HepG2 (cell line): ENCODE results near the gene PDHX. TPM values are rescaled to one million over a fixed set of nuclear protein-coding genes. Genes with fewer than 3 reads are reported as not detected.

Source experiments
- ARID5B ChIP-seq: IDR thresholded peaks from 2 replicates; pipeline ENCODE4 v1.4.0; 2020; ENCODE audit warnings: mild to moderate bottlenecking, missing genetic modification reagents
- CCDC6 ChIP-seq: sonication (generic); formaldehyde crosslinking; IDR thresholded peaks from 2 replicates; pipeline ENCODE4 v1.8.1; 2022; ENCODE audit warnings: mild to moderate bottlenecking, missing genetic modification reagents, moderate library complexity
- HNF4A ChIP-seq: sonication (generic); formaldehyde crosslinking; IDR thresholded peaks from 2 replicates; pipeline ENCODE4 v1.4.0; 2020; ENCODE audit warnings: missing genetic modification reagents
- KLF12 ChIP-seq: sonication (generic); formaldehyde crosslinking; IDR thresholded peaks from 2 replicates; pipeline ENCODE4 v1.4.0; 2020; ENCODE audit warnings: missing genetic modification reagents, borderline replicate concordance
- SMAD1 ChIP-seq: sonication (generic); formaldehyde crosslinking; IDR thresholded peaks from 2 replicates; pipeline ENCODE4 v1.4.0; 2020; ENCODE audit warnings: missing genetic modification reagents, low read depth, mild to moderate bottlenecking, borderline replicate concordance
- THAP7 ChIP-seq: sonication (generic); formaldehyde crosslinking; IDR thresholded peaks from 2 replicates; pipeline ENCODE4 v1.8.1; 2023; ENCODE audit warnings: mild to moderate bottlenecking, missing genetic modification reagents
- UBTF ChIP-seq: sonication (generic); formaldehyde crosslinking; IDR thresholded peaks from 2 replicates; pipeline ENCODE4 v1.4.0; 2020; ENCODE audit warnings: mild to moderate bottlenecking, missing genetic modification reagents
- ZFP82 ChIP-seq: sonication (generic); formaldehyde crosslinking; IDR thresholded peaks from 2 replicates; pipeline ENCODE4 v1.5.1; 2020; ENCODE audit warnings: mild to moderate bottlenecking, missing genetic modification reagents, borderline replicate concordance
- ZHX1 ChIP-seq: sonication (generic); formaldehyde crosslinking; IDR thresholded peaks from 2 replicates; pipeline ENCODE4 v1.8.1; 2022; ENCODE audit warnings: low read depth, mild to moderate bottlenecking, missing genetic modification reagents
- ZNF12 ChIP-seq: sonication (generic); formaldehyde crosslinking; IDR thresholded peaks from 2 replicates; pipeline ENCODE4 v1.5.0; 2020; ENCODE audit warnings: missing genetic modification reagents
- ZNF121 ChIP-seq: sonication (generic); formaldehyde crosslinking; IDR thresholded peaks from 2 replicates; pipeline ENCODE4 v1.5.0; 2020; ENCODE audit warnings: mild to moderate bottlenecking, missing genetic modification reagents
- ZNF276 ChIP-seq: sonication (generic); formaldehyde crosslinking; IDR thresholded peaks from 2 replicates; pipeline ENCODE4 v1.4.0; 2020; ENCODE audit warnings: mild to moderate bottlenecking, low read depth, missing genetic modification reagents
- ZNF451 ChIP-seq: sonication (generic); formaldehyde crosslinking; IDR thresholded peaks from 2 replicates; pipeline ENCODE4 v1.5.0; 2020; ENCODE audit warnings: mild to moderate bottlenecking, missing genetic modification reagents
- ZNF589 ChIP-seq: sonication (generic); formaldehyde crosslinking; conservative IDR thresholded peaks from 2 replicates; pipeline ENCODE4 v1.8.0; 2022; ENCODE audit warnings: mild to moderate bottlenecking, moderate library complexity, missing genetic modification reagents
- ZNF616 ChIP-seq: sonication (generic); formaldehyde crosslinking; IDR thresholded peaks from 2 replicates; pipeline ENCODE4 v1.5.0; 2020; ENCODE audit warnings: low read depth, mild to moderate bottlenecking, missing genetic modification reagents
- ZNF746 ChIP-seq: sonication (generic); formaldehyde crosslinking; IDR thresholded peaks from 2 replicates; pipeline ENCODE4 v1.8.0; 2022; ENCODE audit warnings: mild to moderate bottlenecking, missing genetic modification reagents
- polyA plus RNA-seq, 8 experiments: library from polyadenylated mRNA; depleted of rRNA in 3 of 8; stranded (reverse) in 7 of 8; unstranded in 1 of 8; fragments of >200 nt; fragmentation: Illumina TruSeq in 4 of 8; extraction: Trizol in 4 of 8; gene quantifications; 2 replicates each; pipeline versions ENCODE4 v1.2.1 to v1.2.3, GENCODE V29; 2011 to 2016; ENCODE audit warnings: low read depth in 4 of 8, missing spikeins in 1 of 8, mixed read lengths in 1 of 8; ENCODE audit not compliant: insufficient read depth in 1 of 8
- total RNA-seq, 5 experiments: library from RNA; depleted of rRNA; stranded (reverse); fragments of >200 nt; fragmentation: Illumina TruSeq; extraction: Trizol; gene quantifications; 2 replicates each; pipeline ENCODE4 v1.2.3, GENCODE V29; 2016; ENCODE audit warnings: low read depth in 1 of 5

Gene PDHX
- total and polyA plus RNA-seq, 2 of the 13 experiments (the other 11 are each of a cell fraction or from before 2014, with no cell fraction given) = 41.0 to 73.8 TPM

GRCh38 chr11:34916843-34917770 lies 689 bp downstream of the PDHX start (continued):
- TF ChIP-seq UBTF (CRISPR knock-in tag) (no peak), ZNF121 (CRISPR knock-in tag) (no peak), ZNF12 (CRISPR knock-in tag) (no peak), ZNF616 (CRISPR knock-in tag) (no peak), HNF4A (no peak), THAP7 (CRISPR knock-in tag) (no peak), ARID5B (no peak), ZHX1 (CRISPR knock-in tag) (no peak), CCDC6 (peak; percentile 42; the same call in 1 of the 2 replicates), ZNF746 (CRISPR knock-in tag) (no peak), ZFP82 (0 out of 2 replicates have a peak, but pooled peaks have one; percentile 42), ZNF589 (CRISPR knock-in tag) (no peak), SMAD1 (CRISPR knock-in tag) (no peak), KLF12 (CRISPR knock-in tag) (no peak), ZNF276 (CRISPR knock-in tag) (no peak), ZNF451 (CRISPR knock-in tag) (no peak)
